ENCODE measurements around the gene DCK.
"Not testable (repeated sequence)": the region's sequence is repeated elsewhere in the genome, so short reads cannot be mapped to it uniquely, and the experiment has no call there.

Gene DCK

GRCh38 chr4:70999639-71000038 is 6.2 kb downstream of the DCK start:
- not testable (repeated sequence) for DNase-seq (ENCODE audit: low read depth, low spot score)

- DNase-seq (ENCODE audit: low read depth, low spot score): not testable (repeated sequence)
These were observed 7.9 kb downstream of the DCK start for GRCh38 chr4:71001363-71001762.

DNA sequence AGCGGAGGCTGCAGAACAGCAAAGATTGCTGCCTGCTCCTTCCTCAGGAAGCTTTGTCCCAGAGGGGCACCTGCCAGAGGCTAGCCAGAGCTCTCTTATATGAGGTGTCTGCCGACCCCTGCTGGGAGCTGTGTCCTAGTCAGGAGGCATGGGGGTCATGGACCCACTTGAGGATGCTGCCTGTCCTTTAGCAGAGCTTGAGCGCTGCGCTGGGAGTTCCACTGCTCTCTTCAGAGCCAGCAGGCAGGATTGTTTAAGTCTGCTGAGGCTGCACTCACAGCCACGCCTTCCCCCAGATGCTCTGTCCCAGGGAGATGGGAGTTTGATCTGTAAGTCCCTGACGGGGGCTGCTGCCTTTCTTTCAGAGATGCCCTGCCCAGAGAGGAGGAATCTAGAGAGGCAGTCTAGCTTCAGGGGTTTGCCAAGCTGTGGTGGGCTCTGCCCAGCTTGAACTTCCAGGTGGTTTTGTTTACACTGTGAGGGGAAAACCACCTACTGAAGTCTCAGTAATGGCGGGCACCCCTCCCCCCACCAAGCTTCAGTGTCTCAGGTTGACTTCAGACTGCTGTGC is 10.9 kb downstream of the DCK start:
- no peak for DNase-seq (ENCODE audit: low read depth, low spot score)

- not testable (repeated sequence) for DNase-seq (ENCODE audit: low read depth, low spot score)
These were observed 11.6 kb downstream of the DCK start for GRCh38 chr4:71005025-71005424.

GRCh38 chr4:71006203-71006907 is 12.9 kb downstream of the DCK start:
- no peak for DNase-seq (ENCODE audit: low read depth, low spot score)

DNA sequence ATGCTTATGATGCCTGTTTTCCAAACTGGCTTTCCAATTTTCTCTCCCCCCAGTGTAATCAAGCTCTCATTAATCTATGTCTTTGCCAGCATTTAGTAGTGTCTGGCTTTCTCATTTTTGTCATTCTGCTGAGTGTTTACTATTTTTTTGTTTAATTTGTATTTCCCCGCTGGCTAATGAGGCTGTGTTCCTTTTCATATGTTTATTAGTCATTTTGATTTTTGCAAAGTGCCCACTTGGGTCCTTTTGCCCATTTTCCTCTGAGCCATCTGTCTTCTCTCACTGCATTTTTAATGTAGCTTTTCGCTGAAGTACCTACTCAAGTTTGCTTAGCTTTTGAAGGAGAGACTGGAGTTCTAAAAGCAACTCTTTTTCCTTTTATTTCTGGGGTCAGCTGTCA is 14.7 kb downstream of the DCK start:
- DNase-seq (ENCODE audit: low read depth, low spot score): no peak

- no peak for DNase-seq (ENCODE audit: low read depth, low spot score)
These were observed 15.6 kb downstream of the DCK start for GRCh38 chr4:71009086-71009485.

DNA sequence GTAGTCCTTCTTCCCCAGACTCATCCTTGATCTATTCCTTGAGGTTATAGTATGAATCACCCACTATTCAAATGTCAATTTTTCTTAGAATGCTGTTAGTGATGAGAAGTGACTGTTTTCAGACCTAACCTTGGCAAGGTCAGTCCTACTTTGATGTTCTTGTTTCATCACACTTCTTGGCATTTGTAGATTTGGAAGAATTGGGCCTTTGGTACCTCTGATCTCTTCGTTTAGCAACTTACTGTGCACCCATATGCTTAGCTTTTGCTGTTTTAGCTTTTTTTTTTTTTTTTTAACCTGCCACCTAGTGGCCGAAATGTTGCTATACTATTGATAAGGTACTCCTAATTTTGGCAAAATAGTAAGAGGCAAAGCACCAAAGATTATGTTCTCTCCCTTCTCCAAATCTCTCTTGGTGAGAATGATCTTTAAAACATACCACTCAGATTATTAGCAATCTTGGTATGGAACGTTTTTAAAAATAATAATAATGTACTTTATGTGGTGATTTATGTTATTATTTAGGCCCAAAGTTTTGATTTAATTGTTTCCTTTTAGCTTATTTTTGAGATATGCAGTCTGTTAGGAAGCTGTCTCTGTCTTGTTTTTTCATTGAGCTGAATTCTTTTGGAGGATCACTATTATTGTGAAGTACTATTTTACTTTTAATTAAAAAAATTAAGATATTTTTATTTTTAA is 16.6 kb downstream of the DCK start:
- no peak for DNase-seq (ENCODE audit: low read depth, low spot score)

GRCh38 chr4:71011451-71011850 is 18.0 kb downstream of the DCK start:
- no peak for DNase-seq (ENCODE audit: low read depth, low spot score)

DNA sequence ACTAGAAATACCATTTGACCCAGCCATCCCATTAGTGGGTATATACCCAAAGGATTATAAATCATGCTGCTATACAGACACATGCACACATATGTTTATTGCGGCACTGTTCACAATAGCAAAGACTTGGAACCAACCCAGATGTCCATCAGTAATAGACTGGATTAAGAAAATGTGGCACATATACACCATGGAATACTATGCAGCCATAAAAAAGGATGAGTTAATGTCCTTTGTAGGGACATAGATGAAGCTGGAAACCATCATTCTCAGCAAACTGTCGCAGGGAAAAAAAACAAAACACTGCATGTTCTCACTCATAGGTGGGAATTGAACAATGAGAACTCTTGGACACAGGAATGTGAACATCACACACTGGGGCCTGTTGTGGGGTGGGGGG is 23.9 kb downstream of the DCK start:
- DNase-seq (ENCODE audit: low read depth, low spot score): not testable (repeated sequence)

DNA sequence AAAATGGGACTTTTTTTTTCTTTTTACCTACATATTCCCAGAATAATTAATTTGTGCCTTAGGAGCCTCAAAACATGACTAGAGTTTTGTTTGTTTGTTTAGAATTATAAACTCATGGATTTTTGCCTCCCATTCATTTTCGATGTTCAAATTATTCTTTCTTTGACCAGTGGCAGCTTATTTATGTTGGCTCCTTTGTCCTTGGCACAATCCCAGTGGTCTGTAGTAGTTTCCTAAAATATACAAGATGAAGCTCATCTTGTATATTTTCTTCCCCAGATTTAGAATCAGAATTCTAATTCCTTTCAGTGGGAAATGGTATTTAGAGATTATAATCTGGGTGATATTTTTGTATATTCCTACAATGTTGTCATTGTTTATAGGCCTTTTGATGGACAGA is 27.2 kb downstream of the DCK start:
- DNase-seq (ENCODE audit: low read depth, low spot score): no peak

DNA sequence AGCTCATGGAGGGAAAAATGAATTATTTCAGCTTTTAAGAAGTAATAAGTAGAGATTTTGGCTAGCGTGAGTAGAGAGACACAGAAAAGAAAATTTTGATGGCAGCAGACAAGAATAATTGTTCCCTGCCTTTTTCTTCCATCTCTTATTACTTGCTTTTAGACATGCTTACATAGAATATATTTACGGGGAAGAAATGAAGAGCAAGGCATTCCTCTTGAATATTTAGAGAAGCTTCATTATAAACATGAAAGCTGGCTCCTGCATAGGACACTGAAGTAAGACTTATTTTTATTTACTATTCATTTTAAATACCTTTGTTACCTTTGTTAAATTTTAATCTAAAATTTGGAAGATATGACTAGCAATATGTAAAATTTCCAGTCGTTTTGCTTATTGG is 32.2 kb downstream of the DCK start:
- no peak for DNase-seq (ENCODE audit: low read depth, low spot score)

- no peak for DNase-seq (ENCODE audit: low read depth, low spot score)
These were observed 32.6 kb downstream of the DCK start for GRCh38 chr4:71026086-71026485.

- no peak for DNase-seq (ENCODE audit: low read depth, low spot score)
These were observed 34.2 kb downstream of the DCK start for GRCh38 chr4:71027611-71028010.

DNA sequence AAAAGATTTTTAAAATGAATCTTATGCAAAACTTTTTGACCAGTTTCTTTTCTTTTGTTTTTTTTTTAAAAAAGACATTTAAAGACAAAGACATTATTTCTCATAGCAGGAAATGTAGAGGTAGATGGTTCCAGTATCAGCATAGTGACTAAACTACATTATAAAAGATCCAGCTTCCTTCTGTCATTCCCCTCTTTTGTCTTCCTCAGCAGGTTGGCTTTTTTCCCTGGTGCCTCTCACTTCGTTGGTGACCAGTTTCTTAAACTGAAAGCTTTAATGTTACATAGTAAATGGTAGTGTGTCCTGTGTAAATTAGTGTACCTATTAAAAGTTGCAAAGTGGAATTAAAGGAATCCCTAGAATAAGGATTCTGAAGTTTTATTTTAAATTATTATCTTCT is 36.1 kb downstream of the DCK start:
- DNase-seq (ENCODE audit: low read depth, low spot score): no peak

DNA sequence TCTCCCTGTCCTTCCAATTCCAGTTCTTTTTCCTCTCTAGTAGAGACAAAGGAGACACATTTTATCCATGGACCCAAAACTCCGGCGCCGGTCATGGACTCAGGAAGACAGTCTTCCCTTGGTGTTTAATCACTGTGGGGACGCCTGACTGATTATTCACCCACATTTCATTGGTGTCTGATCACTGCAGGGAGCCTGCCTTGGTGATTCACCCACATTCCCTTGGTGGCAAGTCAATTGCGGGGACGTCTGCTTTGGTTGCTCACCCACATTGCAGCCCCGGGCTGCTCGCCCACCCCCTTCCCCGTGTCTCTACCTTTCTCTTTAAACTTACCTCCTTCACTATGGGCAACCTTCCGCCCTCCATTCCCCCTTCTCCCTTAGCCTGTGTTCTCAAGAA is 38.7 kb downstream of the DCK start:
- DNase-seq (ENCODE audit: low read depth, low spot score): not testable (repeated sequence)

DNA sequence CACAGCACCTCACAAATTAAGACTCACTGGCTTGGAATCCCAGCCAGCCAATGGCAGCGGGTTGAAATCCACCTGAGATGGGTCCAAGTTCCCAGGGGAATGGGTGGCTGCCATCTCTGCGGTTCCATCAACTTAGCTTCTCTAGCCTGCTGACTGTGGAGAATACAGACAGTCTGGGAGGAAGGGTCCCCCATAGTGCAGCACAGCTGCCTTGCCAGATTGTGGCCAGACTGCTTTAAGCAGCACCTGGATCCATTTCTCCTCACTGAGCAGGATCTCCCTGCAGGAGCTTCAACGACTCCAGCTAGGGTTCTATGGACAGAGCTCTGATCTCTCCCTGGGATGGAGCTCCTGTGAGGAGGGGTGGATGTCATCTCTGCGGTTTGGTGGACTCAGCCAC is 51.8 kb downstream of the DCK start:
- no peak for DNase-seq (ENCODE audit: low read depth, low spot score)

DNA sequence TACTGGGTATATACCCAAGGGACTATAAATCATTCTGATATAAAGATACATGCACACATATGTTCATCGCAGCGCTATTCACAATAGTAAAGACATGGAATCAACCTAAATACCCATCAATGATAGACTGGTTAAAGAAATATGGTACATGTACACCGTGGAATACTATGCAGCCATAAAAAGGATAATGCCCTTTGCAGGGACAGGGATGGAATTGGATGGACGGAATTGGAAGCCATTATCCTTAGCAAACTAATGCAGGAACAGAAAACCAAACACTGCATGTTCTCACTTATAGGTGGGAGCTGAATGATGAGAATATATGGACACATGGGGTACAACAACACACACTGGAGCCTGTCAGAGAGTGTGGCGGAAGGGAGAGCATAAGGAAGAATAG is 55.9 kb downstream of the DCK start:
- DNase-seq (ENCODE audit: low read depth, low spot score): no peak

- no peak for DNase-seq (ENCODE audit: low read depth, low spot score)
These were observed 57.4 kb downstream of the DCK start for GRCh38 chr4:71050809-71051208.

DNA sequence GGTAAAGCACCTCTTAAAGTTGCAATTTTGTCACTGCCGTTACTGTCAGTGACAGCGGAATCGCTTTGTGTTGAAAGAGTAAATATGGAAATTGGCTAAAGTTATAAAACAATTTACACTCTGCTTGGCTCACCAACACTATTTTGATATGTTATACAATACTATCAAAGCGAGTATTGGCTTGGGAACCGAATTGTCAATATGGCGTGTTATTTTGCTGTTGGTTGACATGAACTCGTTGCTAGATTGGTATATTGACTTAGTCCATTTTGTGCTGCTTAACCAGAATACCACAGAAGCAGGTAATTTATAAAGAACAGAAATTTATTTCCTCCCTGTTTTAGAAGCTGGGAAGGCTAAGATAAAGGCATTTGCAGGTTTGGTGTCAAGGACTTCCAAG is 58.6 kb downstream of the DCK start:
- DNase-seq (ENCODE audit: low read depth, low spot score): no peak

DNA sequence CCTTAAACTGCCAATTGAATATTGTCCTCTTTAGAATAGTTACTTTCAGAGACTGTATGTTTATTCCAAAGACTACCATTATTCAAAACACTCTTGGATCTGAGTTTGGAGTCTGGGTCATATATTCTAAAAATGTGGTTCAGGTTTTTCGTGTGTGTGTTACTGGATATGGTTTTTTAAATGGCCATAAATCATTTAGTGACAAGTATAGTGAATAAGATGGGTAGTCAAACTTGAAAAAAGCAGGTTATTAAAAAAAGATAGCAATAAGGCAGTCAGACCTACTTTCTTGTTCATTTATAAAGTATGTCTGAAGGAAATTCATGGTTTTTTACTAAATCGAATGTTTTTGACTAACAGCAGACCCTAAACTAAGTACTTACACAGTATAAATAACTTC is 59.3 kb downstream of the DCK start:
- no peak for DNase-seq (ENCODE audit: low read depth, low spot score)

GRCh38 chr4:71053613-71054012 is 60.2 kb downstream of the DCK start:
- DNase-seq (ENCODE audit: low read depth, low spot score): not testable (repeated sequence)

DNA sequence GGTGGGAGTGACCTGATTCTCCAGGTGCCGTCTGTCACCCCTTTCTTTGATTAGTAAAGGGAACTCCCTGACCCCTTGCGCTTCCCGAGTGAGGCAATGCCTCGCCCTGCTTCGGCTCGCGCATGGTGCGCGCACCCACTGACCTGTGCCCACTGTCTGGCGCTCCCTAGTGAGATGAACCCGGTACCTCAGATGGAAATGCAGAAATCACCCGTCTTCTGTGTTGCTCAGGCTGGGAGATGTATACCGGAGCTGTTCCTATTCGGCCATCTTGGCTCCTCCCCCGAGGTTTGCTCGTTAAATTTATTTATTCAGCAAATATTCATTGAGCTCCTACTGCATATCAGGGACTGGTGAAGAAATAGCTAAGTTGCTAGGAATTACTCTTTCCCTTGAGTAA is 66.1 kb downstream of the DCK start:
- not testable (repeated sequence) for DNase-seq (ENCODE audit: low read depth, low spot score)

Measured in activated naive CD8-positive, alpha-beta T cell treated with anti-CD3 and anti-CD28 coated beads, Interleukin-2, amount 50 U/mL, for 16 hours (primary cell).